GM11168 (cell line): ENCODE results near the gene CSK.

Experiments
- in situ Hi-C: fragments of 300-500 bp; cut with MboI; formaldehyde crosslinking; loops from one replicate; pipeline ENCODE4 v1.12.0; 2022; ENCODE audit warnings: low sequenced_read_pairs; ENCODE audit not compliant: unreplicated experiment

CSK gene

DNA sequence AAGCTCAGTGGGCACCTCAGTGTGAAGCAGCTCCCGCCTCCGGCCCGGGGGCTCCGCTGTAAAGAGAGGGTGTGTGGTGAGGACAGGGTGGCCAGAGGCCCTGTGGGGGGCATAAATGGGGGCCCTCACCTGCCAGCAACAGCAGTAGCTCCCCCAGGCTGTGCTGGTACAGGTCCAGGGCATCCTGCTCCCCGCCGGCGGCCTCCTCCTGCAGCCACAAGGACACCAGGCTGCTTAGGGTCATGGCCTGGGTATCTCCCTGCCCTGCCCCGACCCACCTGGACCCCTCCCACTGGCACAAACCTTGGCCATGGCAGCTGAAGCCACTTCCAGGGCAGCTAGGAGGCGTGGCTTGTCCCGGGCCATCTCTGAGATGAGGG lies 56.2 kb downstream of the CSK start:
- in situ Hi-C loops: loop anchor here (5.0 to 10.0 kb wide), 2 partner anchors 66 to 463 kb away; no protein-coding TSS in a partner anchor

GRCh38 chr15:74838746-74839525 lies 57.1 kb downstream of the CSK start:
- in situ Hi-C loops: loop anchor here (5.0 to 10.0 kb wide), 2 partner anchors 67 to 464 kb away; no protein-coding TSS in a partner anchor

DNA sequence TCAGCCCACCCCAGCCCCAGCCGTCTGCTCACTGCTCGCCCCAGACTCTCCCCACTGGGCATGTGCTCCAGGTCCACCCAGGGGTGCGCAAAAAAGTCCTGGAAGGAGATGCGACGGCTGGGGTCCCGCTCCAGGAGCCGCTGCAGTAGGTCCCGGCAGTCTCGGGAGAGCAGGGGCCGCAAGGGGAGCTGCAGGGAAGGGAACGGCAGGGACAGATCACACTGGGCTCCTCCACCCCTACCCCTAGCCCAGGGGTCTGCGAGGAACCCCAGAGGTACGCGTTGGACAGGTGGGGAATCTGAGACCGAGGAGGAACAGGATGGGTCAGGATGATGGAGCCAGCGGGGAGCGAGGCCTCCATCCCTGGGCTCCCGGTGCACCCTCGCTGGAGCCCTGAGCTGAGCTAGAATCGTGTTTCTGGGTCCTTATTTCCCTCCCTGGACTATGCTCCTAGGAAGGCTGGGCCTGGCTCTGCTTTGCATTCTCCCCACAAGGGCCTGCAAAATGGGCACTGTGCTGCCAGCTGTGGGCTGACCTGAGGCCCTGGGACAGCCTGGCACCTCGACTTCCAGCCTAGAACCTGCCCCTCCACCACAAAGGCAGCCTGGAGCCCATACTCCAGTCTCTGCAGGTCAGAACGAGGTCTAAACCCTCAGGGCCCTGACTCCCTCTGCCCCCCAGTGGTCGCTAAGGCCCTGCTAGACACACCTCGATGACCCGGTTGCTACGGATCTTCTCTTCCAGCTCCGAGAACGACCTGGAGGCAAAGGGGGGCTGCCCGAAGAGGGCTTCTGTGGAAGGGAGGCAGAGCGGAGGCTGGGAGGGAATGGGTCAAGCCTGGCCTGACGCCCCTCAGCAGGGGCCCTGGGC lies 57.9 kb downstream of the CSK start:
- in situ Hi-C loops: loop anchor here (5.0 to 10.0 kb wide), 2 partner anchors 67 to 465 kb away; no protein-coding TSS in a partner anchor

- in situ Hi-C loops: no loop called here
Measured at GRCh38 chr15:74840851-74841775, 59.2 kb downstream of the CSK start.

GRCh38 chr15:74841891-74842373 lies 60.1 kb downstream of the CSK start:
- in situ Hi-C loops: no loop called here

GRCh38 chr15:74842581-74843444 lies 60.9 kb downstream of the CSK start, which contains the start of gene ULK3:
ULK3 (minus strand) TSS chr15:74843156; CDS start chr15:74843105, 51 bp downstream.
- in situ Hi-C loops: no loop called here

GRCh38 chr15:74843445-74843828 lies 61.6 kb downstream of the CSK start:
- in situ Hi-C loops: no loop called here

DNA sequence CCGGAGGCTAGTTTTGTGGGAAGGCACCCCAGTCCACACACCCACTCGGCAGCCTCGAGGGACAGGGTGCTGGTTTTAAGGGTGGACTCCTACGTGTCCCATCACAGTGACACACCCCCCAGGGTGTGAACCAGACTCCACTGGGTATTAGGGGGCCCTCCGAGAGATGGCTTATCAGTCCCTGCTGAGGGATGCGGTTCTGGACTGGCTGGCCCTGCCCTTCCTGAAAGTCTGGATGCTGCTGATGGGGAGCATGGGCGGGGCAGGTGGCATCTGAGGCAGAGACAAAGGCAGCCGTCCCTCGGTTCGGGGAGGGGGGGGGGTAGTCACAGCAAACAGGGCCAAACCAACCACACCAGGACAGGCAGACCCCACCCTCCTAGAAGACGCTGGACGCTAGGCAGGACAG lies 62.0 kb downstream of the CSK start:
- in situ Hi-C loops: no loop called here

DNA sequence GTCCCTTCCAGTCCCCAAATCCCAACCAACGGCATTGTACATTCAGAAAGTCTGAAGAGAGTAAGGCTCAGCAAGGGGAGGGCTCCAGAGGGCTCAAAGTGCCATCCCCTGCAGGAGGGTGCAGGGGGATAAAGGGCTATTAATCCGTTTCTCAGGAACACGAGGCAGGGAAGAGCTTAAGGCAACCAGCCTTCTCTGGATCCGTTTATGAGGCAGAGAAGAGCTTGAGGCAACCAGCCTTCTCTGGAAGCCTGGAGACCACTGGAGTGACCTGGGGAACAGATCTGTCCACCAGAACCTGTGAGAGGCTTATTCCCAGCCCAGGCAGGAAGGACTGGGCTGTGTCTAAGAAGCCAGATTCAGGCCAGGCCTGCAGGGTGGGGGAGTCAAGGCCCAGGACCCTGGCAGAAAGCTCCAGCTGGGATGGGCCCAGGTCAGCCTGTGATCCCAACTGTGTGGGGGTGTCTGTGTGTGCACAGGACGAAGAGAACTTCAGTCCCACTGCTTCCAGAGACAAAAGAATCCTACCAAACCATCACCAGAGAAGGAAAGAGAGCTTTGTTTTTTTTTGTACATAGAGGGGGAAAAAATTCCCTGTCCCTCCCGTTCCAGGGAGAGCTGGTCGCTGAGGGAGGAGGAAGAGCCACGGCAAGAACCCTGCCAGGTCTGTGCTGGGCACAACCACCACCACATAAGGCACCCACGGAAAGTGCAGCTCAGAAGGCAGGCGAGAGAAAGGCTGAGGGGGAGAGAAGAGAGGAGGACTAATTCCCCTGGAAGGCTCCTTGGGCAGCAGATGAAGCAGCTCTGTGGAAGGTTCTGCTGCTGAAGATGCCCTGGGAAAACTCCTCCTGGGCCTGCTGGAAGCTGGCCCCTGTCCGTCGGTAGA lies 62.7 kb downstream of the CSK start:
- in situ Hi-C loops: no loop called here

GRCh38 chr15:74845208-74845568 lies 63.3 kb downstream of the CSK start:
- in situ Hi-C loops: no loop called here

DNA sequence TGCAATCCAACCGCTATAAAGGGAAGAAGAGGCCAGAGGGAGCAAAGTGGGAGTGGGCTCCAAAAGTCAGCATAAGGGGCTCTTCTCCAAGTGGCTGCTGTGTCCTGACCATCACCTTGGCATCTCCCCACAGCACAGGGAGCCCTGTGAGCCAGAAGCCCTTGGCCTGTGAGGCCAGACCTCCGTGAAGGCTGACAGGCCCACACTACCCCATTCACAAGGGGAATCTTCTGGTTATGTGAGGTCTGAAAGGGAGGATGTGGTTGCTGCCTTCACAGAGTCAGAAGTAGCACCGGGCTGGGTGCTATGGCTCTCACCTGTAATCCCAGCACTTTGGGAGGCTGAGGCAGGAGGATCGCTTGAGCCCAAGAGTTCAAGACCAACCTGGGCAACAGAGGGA lies 63.7 kb downstream of the CSK start:
- in situ Hi-C loops: no loop called here

DNA sequence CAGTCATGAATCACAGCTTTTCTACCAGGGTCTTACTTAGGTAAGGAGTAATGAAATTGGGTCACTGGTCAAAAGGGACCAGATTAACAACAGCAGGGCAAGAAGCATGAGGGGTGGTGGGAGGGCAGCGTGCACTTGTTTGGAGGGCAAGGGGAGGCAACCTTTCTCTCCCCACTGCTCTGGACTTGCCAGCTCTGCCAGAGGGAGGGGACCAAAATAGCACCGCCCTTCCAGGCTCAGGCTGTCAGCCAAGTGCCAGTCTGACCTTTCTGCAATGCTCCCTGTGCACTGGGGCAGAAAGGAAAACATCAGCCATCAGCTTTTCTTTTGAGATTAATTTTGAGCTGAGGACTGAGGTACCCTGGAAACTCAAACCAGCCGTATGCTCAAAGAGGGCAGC lies 65.6 kb downstream of the CSK start:
- in situ Hi-C loops: no loop called here

- in situ Hi-C loops: no loop called here
Measured at GRCh38 chr15:74850393-74850792, 68.5 kb downstream of the CSK start.

DNA sequence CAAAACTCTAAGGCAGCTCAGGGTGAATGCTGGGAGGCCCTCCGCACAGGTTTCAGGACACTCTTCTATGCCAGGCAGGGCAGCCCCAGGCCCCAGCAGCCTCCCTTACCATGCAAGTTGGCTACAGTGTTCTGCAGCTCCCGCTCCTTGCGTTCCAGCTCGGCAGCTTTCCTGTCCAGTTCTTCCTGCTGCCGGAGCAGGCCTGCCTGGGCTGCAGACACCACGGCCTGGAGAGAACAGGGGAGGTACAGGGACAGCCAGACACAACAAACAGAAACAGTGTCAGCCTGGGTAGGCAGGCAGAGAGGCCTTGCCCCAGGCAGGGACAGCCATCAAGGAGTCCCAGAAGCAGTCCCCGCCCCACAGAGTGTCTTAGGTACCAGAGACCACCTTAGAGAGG lies 70.1 kb downstream of the CSK start:
- in situ Hi-C loops: no loop called here
